SK-MEL-5 (cell line): ENCODE data around the gene PUM2. TPM values are rescaled to one million over a fixed set of nuclear protein-coding genes. Genes with fewer than 3 reads are reported as not detected.
"Not testable (repeated sequence)": the region's sequence is repeated elsewhere in the genome, so short reads cannot be mapped to it uniquely, and the experiment has no call there.

Source experiments
- DNase-seq: peaks from one replicate; pipeline ENCODE4 v3.0.0-alpha.2; 2016; ENCODE audit warnings: low read depth, low spot score
- in situ Hi-C: cut with HindIII; loops from 2 replicates; pipeline ENCODE4 v1.10.0; 2016; ENCODE audit warnings: low sequenced_read_pairs, high pct_unique_total_duplicates, low pct_unique_long_range_greater_than_20kb
- total RNA-seq: library from RNA; depleted of rRNA; stranded (reverse); fragments of >200 nt; shearing (Covaris generic); gene quantifications from 2 replicates; pipeline ENCODE4 v1.2.3, GENCODE V29; 2014

Gene PUM2
- total RNA-seq, 1 experiment from 2014 or later: 36.1 TPM

GRCh38 chr2:20314562-20315501 lies 35.8 kb downstream of the PUM2 start:
- no peak for DNase-seq
- in situ Hi-C loops: no loop called here

DNA sequence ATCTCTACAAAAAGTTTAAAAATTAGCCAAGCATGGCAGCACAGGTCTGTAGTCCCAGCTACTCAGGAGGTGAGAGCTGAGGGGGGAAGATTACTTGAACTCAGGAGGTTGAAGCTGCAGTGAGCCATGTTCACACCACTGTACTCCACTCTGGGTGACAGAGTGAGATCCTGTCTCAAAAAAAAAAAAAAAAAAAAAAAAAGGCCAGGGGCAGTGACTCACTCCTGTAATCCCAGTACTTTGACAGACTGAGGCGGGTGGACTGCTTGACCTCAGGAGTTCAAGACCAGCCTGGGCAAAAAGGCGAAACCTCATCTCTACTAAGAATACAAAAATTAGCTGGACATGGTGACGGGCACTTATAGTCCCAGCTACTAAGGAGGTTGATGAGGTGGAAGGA lies 37.0 kb downstream of the PUM2 start:
- in situ Hi-C loops: no loop called here
- no peak for DNase-seq

- peak; percentile 77 for DNase-seq
Observed at GRCh38 chr2:20309001-20309400, 41.6 kb downstream of the PUM2 start.

GRCh38 chr2:20307311-20307710 lies 43.3 kb downstream of the PUM2 start:
- in situ Hi-C loops: no loop called here
- no peak for DNase-seq

More at GRCh38 chr2:20309001-20309400, 41.6 kb downstream of the PUM2 start:
- in situ Hi-C loops: no loop called here

- DNase-seq: no peak
- in situ Hi-C loops: no loop called here
Observed at GRCh38 chr2:20304411-20304810, 46.2 kb downstream of the PUM2 start.

DNA sequence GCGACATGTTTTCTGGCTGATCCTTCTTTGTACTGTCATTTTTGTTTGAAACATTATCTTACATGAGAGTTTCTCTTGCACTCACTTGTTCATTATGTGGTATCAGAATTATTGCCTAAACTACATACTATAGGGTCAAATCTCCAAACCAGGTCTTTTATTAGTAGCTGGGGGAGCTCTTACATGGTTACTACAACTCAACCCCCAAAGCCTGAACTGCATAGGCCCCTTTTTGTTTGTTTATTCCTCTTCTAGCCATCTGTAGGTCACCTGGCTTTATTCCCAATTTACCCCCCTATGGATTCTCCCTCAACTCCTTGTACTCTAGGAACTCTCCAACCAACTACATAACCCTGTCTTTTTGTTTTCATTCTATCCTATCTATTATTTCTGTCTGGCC lies 46.7 kb downstream of the PUM2 start:
- DNase-seq: no peak
- in situ Hi-C loops: no loop called here

- DNase-seq: no peak
- in situ Hi-C loops: no loop called here
Observed at GRCh38 chr2:20302019-20302418, 48.6 kb downstream of the PUM2 start.

GRCh38 chr2:20300656-20301055 lies 50.0 kb downstream of the PUM2 start:
- peak; percentile 99 for DNase-seq
- in situ Hi-C loops: no loop called here

DNA sequence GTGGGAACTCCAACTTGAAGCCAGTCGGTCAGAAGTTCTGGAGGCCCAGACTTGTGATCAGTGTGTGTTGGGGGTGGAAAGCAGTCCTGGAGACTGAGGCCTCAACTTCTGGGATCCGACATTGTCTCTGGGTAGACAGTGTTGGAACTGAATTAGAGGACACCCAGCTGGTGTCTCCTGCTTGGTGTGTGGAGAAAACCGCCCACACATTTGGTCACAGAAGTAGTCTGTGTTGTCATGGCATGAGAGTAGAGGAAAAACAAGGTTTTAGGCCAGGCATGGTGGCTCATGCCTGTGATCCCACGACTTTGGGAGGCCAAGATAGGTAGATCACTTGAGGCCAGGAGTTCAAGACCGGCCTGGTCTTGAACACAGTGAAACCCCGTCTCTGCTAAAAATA lies 51.5 kb downstream of the PUM2 start:
- in situ Hi-C loops: no loop called here
- no peak for DNase-seq

- DNase-seq: no peak
- in situ Hi-C loops: no loop called here
Observed at GRCh38 chr2:20294231-20294630, 56.4 kb downstream of the PUM2 start.

GRCh38 chr2:20292984-20293383 lies 57.7 kb downstream of the PUM2 start:
- no peak for DNase-seq
- in situ Hi-C loops: no loop called here

DNA sequence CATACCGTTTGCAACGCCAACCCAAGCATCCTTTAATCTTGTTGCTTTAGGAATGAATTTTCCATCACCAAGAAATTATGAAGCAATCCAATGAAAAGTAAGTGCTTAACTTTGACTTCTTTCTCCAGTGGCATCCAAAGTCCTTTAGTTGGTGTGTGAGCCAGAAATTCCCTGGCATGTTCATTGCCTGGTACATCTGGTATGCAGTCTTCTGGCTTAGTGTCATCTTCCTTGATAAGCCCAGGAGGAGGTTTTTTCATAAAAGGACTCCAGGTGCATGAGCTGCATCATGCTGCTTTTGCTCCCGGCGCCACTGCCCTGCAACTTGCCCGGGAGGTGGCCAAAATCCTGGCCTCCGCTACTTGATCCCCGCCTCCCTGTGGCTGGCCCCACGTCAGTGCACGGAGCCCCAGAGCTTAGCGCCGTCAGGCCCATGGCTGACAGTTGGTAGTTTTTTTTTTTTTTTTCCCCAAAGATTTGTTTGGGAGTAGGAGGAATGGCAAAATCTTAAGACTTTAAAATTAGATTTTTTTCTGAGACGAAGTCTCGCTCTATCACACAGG lies 58.7 kb downstream of the PUM2 start:
- DNase-seq: no peak
- in situ Hi-C loops: no loop called here

DNA sequence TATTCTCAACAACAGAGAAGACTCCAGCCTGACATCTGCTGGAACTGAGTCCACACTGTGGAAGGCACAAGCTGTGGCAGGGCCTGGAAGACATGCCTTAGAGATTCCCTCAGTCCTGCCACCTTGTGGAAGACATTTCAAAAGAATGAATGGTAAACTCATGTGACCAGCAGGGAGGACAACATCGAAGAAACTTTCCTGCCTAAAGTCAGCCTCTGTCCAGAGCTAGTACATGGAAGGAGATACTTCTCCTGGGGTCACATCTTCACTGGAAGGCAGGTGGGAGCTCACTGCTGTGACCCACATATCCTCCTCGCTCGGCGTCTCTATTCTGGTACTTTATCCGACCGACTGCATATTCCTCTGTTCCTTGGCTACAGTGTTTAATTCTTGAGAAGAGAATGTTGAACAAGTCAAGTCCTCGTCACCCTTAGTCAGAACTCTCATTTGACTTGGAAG lies 59.5 kb downstream of the PUM2 start:
- in situ Hi-C loops: no loop called here

GRCh38 chr2:20288642-20289340 lies 61.9 kb downstream of the PUM2 start:
- in situ Hi-C loops: no loop called here
- no peak for DNase-seq

More for the DNA sequence above, 59.5 kb downstream of the PUM2 start:
- peak; percentile 95 for DNase-seq

DNA sequence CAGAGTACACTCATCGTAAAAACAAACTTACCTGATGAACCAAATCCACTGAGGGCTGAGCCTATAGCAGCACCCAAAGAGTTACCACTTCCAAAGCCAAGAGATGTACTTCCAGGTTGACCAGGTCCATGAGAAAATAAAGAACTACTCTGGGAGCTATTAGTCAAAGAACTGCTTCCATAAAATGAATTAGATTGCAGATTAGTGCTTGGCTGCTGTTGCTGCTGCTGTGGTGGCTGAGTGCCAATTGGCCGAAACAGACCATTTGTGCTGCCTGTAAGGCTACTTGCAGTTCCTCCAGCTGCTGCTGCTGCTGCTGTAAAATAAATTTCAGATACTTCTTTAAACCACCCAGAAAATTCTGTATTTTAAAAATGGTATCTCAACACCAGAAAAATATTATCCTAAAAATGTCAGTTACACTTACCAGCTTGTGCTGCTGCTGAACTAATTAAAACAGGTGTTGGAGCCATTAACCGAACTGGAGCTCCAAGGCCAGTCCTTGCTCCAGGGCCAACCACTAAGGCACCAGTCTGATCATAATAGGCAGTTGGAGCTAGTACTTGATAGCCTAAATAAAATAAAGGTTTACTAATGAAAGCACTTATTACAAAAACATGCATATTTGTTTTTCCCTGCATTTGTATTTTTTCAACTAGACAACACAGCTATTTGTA lies 67.6 kb downstream of the PUM2 start:
- DNase-seq: no peak
- in situ Hi-C loops: no loop called here

DNA sequence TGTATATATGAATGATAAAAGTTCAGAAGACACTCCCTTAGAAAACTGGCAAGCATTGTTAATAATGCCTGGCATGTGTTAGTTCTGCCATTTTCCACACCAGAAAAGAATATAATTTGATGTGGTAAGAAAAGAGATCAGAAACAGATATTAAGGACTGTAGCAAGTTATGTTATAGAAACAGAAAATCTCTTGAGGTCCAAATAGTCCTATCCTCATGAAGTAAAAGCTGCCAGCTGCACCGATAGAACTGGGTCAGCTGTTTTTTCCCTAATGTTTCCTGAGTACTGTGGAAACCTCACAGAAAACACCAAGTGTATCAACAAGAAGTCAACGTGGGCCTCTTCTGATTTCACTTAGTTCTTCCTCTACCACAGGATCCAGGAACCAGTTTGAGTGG lies 68.8 kb downstream of the PUM2 start:
- DNase-seq: no peak

GRCh38 chr2:20273042-20273441 lies 77.6 kb downstream of the PUM2 start:
- in situ Hi-C loops: no loop called here
- DNase-seq: no peak

More for the DNA sequence above, 68.8 kb downstream of the PUM2 start:
- in situ Hi-C loops: no loop called here

GRCh38 chr2:20268317-20268716 lies 82.3 kb downstream of the PUM2 start:
- DNase-seq, in situ Hi-C loops: not testable (repeated sequence)
